H1 (cell line): ENCODE measurements around the gene OSCAR. TPM values are rescaled to one million over a fixed set of nuclear protein-coding genes. Genes with fewer than 3 reads are reported as not detected.

Source experiments
- CTCF ChIA-PET: fragments of 300-600 bp; sonication (Branson Sonifier 250); formaldehyde crosslinking; loops from one replicate; lab custom pipeline; 2021; ENCODE audit not compliant: partially characterized antibody; lab: Charles Lee
- POLR2A ChIA-PET: fragments of 300-600 bp; sonication (Branson Sonifier 250); formaldehyde crosslinking; loops from one replicate; lab custom pipeline; 2021; ENCODE audit warnings: inconsistent platforms; ENCODE audit not compliant: partially characterized antibody; lab: Charles Lee
- DNase-seq, 2 experiments: peaks; one replicate each; pipeline versions ENCODE4 v3.0.0 to v3.0.0-alpha.2; 2010 to 2022; ENCODE audit warnings: low spot score in 2 of 2, low read depth in 1 of 2, mixed read lengths in 1 of 2
- FAIRE-seq: peaks from 2 replicates; lab custom pipeline; 2011; peaks lifted over from hg19 to GRCh38; lab: Jason Lieb, UNC
- H2AFZ ChIP-seq: 2 replicates; pipeline ENCODE4 v1.8.1; 2012; ENCODE audit warnings: low read length, inconsistent platforms
- H2AK5ac ChIP-seq: 2 replicates; pipeline ENCODE4 v1.6.1; 2013; ENCODE audit warnings: low read depth, low read length
- H2BK120ac ChIP-seq: replicated peaks from 2 replicates; pipeline ENCODE3; 2013; ENCODE audit warnings: low read depth, low read length, inconsistent platforms
- H2BK12ac ChIP-seq: 2 replicates; pipeline ENCODE4 v1.6.1; 2013; ENCODE audit warnings: low read depth, low read length
- H2BK15ac ChIP-seq: 2 replicates; pipeline ENCODE4 v1.6.1; 2013; ENCODE audit warnings: low read length
- H2BK20ac ChIP-seq: 2 replicates; pipeline ENCODE4 v1.6.1; 2013; ENCODE audit warnings: low read length
- H2BK5ac ChIP-seq: 2 replicates; pipeline ENCODE4 v1.6.1; 2013; ENCODE audit warnings: low read depth, low read length
- H3K14ac ChIP-seq: 2 replicates; pipeline ENCODE4 v1.6.1; 2013; ENCODE audit warnings: inconsistent platforms; ENCODE audit not compliant: insufficient read length
- H3K18ac ChIP-seq: 2 replicates; pipeline ENCODE4 v1.6.1; 2013; ENCODE audit warnings: low read length; ENCODE audit errors: extremely low read depth
- H3K23ac ChIP-seq: 2 replicates; pipeline ENCODE4 v1.6.1; 2013; ENCODE audit warnings: inconsistent platforms; ENCODE audit not compliant: insufficient read length
- H3K23me2 ChIP-seq: 2 replicates; pipeline ENCODE4 v1.6.1; 2013; ENCODE audit warnings: low read depth, low read length
- H3K27ac ChIP-seq: 2 replicates; pipeline ENCODE4 v1.6.1; 2011; ENCODE audit warnings: low read depth, low read length, inconsistent platforms
- H3K27me3 ChIP-seq, 4 experiments: replicated peaks in 1 of 4; 1 replicate in 1 of 4; 2 replicates in 3 of 4; pipeline versions ENCODE4 v1.6.1 to v1.8.1; 2011 to 2013; ENCODE audit warnings: low read length in 3 of 4, mild to moderate bottlenecking in 3 of 4, inconsistent platforms in 2 of 4, mixed read lengths in 2 of 4, moderate library complexity in 1 of 4; ENCODE audit not compliant: control insufficient read depth in 3 of 4, insufficient read depth in 3 of 4; ENCODE audit errors: extremely low read depth in 1 of 4
- H3K36me3 ChIP-seq, 4 experiments: 2 replicates each; pipeline versions ENCODE4 v1.6.1 to v1.8.1; 2011 to 2013; ENCODE audit warnings: mild to moderate bottlenecking in 4 of 4, low read length in 3 of 4, moderate library complexity in 2 of 4, control low read depth in 1 of 4, inconsistent platforms in 1 of 4; ENCODE audit not compliant: insufficient read depth in 4 of 4, control insufficient read depth in 2 of 4
- H3K4ac ChIP-seq: replicated peaks from 2 replicates; pipeline ENCODE3; 2013; ENCODE audit warnings: low read length, low read depth, mixed read lengths, inconsistent platforms; ENCODE audit not compliant: insufficient read length
- H3K4me1 ChIP-seq, 4 experiments: replicated peaks in 1 of 4; 1 replicate in 1 of 4; 2 replicates in 3 of 4; pipeline versions ENCODE4 v1.6.1 to v1.8.1; 2011 to 2013; ENCODE audit warnings: low read length in 3 of 4, inconsistent platforms in 2 of 4, mixed read lengths in 1 of 4; ENCODE audit not compliant: insufficient read depth in 4 of 4, control insufficient read depth in 3 of 4
- H3K4me2 ChIP-seq, 2 experiments: 2 replicates each; pipeline versions ENCODE4 v1.6.1 to v1.8.1; 2011 to 2013; ENCODE audit warnings: low read depth in 2 of 2, low read length in 2 of 2, control low read depth in 1 of 2, inconsistent platforms in 1 of 2, mild to moderate bottlenecking in 1 of 2; ENCODE audit not compliant: insufficient read depth in 1 of 2
- H3K4me3 ChIP-seq, 4 experiments: fragments of 200-600, 300-600 bp in 1 of 4; sonication (generic), shearing (Covaris generic), sonication (Bioruptor Twin) in 1 of 4; 2 replicates each; pipeline versions ENCODE4 v1.5.1 to v1.8.1; 2011 to 2016; ENCODE audit warnings: low read length in 4 of 4, low read depth in 3 of 4, control low read depth in 2 of 4, inconsistent platforms in 2 of 4, mild to moderate bottlenecking in 2 of 4, mixed read lengths in 1 of 4, moderate library complexity in 1 of 4; ENCODE audit not compliant: insufficient read depth in 2 of 4; ENCODE audit errors: extremely low read depth in 1 of 4
- H3K56ac ChIP-seq: replicated peaks from 2 replicates; pipeline ENCODE3; 2013; ENCODE audit warnings: low read depth, mild to moderate bottlenecking, mixed read lengths, low read length, inconsistent platforms; ENCODE audit not compliant: insufficient read length
- H3K79me1 ChIP-seq: 2 replicates; pipeline ENCODE4 v1.6.1; 2013; ENCODE audit warnings: low read depth, low read length, control low read depth
- H3K79me2 ChIP-seq, 2 experiments: 2 replicates each; pipeline versions ENCODE4 v1.6.1 to v1.8.1; 2012 to 2013; ENCODE audit warnings: low read length in 2 of 2, mild to moderate bottlenecking in 2 of 2, inconsistent platforms in 1 of 2; ENCODE audit not compliant: insufficient read depth in 2 of 2, control insufficient read depth in 1 of 2
- H3K9ac ChIP-seq, 4 experiments: replicated peaks in 1 of 4; 1 replicate in 1 of 4; 2 replicates in 3 of 4; pipeline versions ENCODE4 v1.6.1 to v1.8.1; 2011 to 2013; ENCODE audit warnings: low read depth in 3 of 4, low read length in 3 of 4, control low read depth in 2 of 4, mild to moderate bottlenecking in 2 of 4, moderate library complexity in 2 of 4, inconsistent platforms in 1 of 4; ENCODE audit errors: extremely low read depth in 1 of 4
- H3K9me3 ChIP-seq, 2 experiments: 2 replicates each; pipeline versions ENCODE4 v1.6.1 to v1.8.1; 2012 to 2013; ENCODE audit warnings: mild to moderate bottlenecking in 2 of 2, moderate library complexity in 2 of 2, control low read depth in 1 of 2, inconsistent platforms in 1 of 2, low read depth in 1 of 2, low read length in 1 of 2, mixed read lengths in 1 of 2; ENCODE audit not compliant: insufficient read depth in 2 of 2
- H4K20me1 ChIP-seq, 2 experiments: replicated peaks in 1 of 2; 2 replicates each; pipeline versions ENCODE3 to v1.8.1; 2011 to 2013; ENCODE audit warnings: inconsistent platforms in 2 of 2, low read length in 2 of 2, mild to moderate bottlenecking in 1 of 2; ENCODE audit not compliant: insufficient read depth in 2 of 2, control insufficient read depth in 1 of 2
- H4K5ac ChIP-seq: 2 replicates; pipeline ENCODE4 v1.6.1; 2013; ENCODE audit warnings: low read length, low read depth, mixed read lengths, inconsistent platforms; ENCODE audit not compliant: insufficient read length
- H4K8ac ChIP-seq: 2 replicates; pipeline ENCODE4 v1.8.0; 2013; ENCODE audit warnings: mild to moderate bottlenecking, moderate library complexity, low read length, inconsistent platforms; ENCODE audit not compliant: insufficient read depth; ENCODE audit errors: extremely low read depth
- H4K91ac ChIP-seq: replicated peaks from 2 replicates; pipeline ENCODE3; 2013; ENCODE audit warnings: low read length, mixed read lengths, inconsistent platforms; ENCODE audit not compliant: insufficient read length
- CHD1 ChIP-seq: IDR thresholded peaks from 2 replicates; pipeline ENCODE4 v1.6.1; 2012; ENCODE audit warnings: low read depth, low read length, improper control_type of control experiment
- FOSL1 ChIP-seq: IDR thresholded peaks from 2 replicates; pipeline ENCODE4 v1.6.1; 2011; ENCODE audit warnings: mild to moderate bottlenecking, low read depth, low read length, moderate library complexity; ENCODE audit not compliant: insufficient read depth
- WGBS, 2 experiments: shearing (Covaris generic) in 1 of 2; methylation state at CpG; one replicate each; pipeline versions ENCODE4 v1.1.6 to v1.1.7; 2013 to 2015; ENCODE audit warnings: low lambda C conversion rate in 2 of 2, mixed read lengths in 2 of 2, inconsistent platforms in 1 of 2, low coverage in 1 of 2, missing lambda C conversion rate in 1 of 2; ENCODE audit not compliant: insufficient replicate concordance in 2 of 2, insufficient coverage in 1 of 2, insufficient read length in 1 of 2; ENCODE audit errors: extremely low coverage in 1 of 2, missing lambda C conversion rate in 1 of 2; 5-methylcytosine and 5-hydroxymethylcytosine counted together
- polyA plus RNA-seq, 7 experiments: library from polyadenylated mRNA; depleted of rRNA in 3 of 7; stranded (reverse) in 5 of 7; unstranded in 2 of 7; fragments of >200 nt in 5 of 7; fragments of 200-250 nt in 2 of 7; gene quantifications; 1 replicate in 5 of 7; 2 replicates in 1 of 7; 4 replicates in 1 of 7; pipeline versions ENCODE4 v1.2.1 to v1.2.3, GENCODE V29; 2011 to 2013; ENCODE audit warnings: missing spikeins in 2 of 7, mixed read lengths in 2 of 7
- total RNA-seq: library from RNA; stranded (reverse); fragmentation: NEBNext Ultra II Directional; extraction: Animal tissue kit (Norgen Biotek cat#: 25700); gene quantifications from 2 replicates; pipeline ENCODE4 v1.2.1, GENCODE V29; 2021

The OSCAR gene
- total and polyA plus RNA-seq, 2 of the 8 experiments (the other 6 are each of a cell fraction or from before 2014, with no cell fraction given) = 1.1 TPM

GRCh38 chr19:54106716-54107115, 6.1 kb upstream of the OSCAR start:
- Histone ChIP-seq H3K4me2 (no peak overlapping the region), H3K79me2 (peaks cover 0 to 13% of the 10 kb centered on the region in 2 experiments; a peak in 2 of 4 replicates), H3K14ac (no peak overlapping the region), H4K5ac (no peak overlapping the region), H4K91ac (no peak overlapping the region), H3K9me3 (no peaks in the 10 kb centered on the region), H2BK20ac (no peak overlapping the region), H4K20me1 (peaks cover 3 to 16% of the 10 kb centered on the region in 2 experiments), H3K79me1 (no peaks in the 10 kb centered on the region; the same call in 1 of the 2 replicates), H2AFZ (no peak overlapping the region), H3K23me2 (peaks cover 5% of the 10 kb centered on the region), H3K4me3 (no peak overlapping the region), H3K4ac (no peak overlapping the region), H2BK12ac (no peak overlapping the region), H3K18ac (no peak overlapping the region), H3K27ac (no peak overlapping the region), H3K27me3 (no peaks in the 10 kb centered on the region), H2BK120ac (no peak overlapping the region), H2BK15ac (no peak overlapping the region), H3K9ac (no peak overlapping the region), H2AK5ac (no peak overlapping the region), H3K4me1 (0 out of 7 replicates have a peak, but pooled peaks cover 0 to 2% (median 0%) of the 10 kb centered on the region in 4 experiments), H4K8ac (no peak overlapping the region; the same call in 1 of the 2 replicates), H2BK5ac (no peak overlapping the region), H3K36me3 (peaks cover 18 to 54% (median 45%) of the 10 kb centered on the region in 4 experiments), H3K23ac (no peak overlapping the region), H3K56ac (no peak overlapping the region)
- ChIA-PET CTCF (interaction anchor here (0.6 to 1.0 kb wide), 3 partner anchors 11 to 1564 kb away, joined by 3 read pairs; no protein-coding TSS in a partner anchor), POLR2A (interaction anchor here (1.4 to 9.2 kb wide), 3 partner anchors 10 to 28 kb away, joined by 4 to 116 read pairs (median 6); partner anchors contain the start of genes PRPF31 and TFPT)
- DNase-seq = no peak
- no peak for TF ChIP-seq FOSL1
- no peak for TF ChIP-seq CHD1
- WGBS, 2 experiments = 83% methylated on average over 15 of the region's 15 CpGs; no CpG with 5 or more reads in 1 of the 2 experiments
- no peak for FAIRE-seq
